IPS-18c (cell line): ENCODE data around the gene EIF4EBP2.

Experiments
- H3K4me3 ChIP-seq: 2 replicates; pipeline ENCODE4 v1.7.0; 2013; ENCODE audit warnings: low read depth, mild to moderate bottlenecking, low read length, moderate library complexity; ENCODE audit not compliant: insufficient read depth
- H3K9me3 ChIP-seq: one replicate; pipeline ENCODE4 v1.6.1; 2013; ENCODE audit warnings: mild to moderate bottlenecking, low read length, moderate library complexity; ENCODE audit not compliant: control insufficient read depth, insufficient read depth

The EIF4EBP2 gene, protein sequence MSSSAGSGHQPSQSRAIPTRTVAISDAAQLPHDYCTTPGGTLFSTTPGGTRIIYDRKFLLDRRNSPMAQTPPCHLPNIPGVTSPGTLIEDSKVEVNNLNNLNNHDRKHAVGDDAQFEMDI

DNA sequence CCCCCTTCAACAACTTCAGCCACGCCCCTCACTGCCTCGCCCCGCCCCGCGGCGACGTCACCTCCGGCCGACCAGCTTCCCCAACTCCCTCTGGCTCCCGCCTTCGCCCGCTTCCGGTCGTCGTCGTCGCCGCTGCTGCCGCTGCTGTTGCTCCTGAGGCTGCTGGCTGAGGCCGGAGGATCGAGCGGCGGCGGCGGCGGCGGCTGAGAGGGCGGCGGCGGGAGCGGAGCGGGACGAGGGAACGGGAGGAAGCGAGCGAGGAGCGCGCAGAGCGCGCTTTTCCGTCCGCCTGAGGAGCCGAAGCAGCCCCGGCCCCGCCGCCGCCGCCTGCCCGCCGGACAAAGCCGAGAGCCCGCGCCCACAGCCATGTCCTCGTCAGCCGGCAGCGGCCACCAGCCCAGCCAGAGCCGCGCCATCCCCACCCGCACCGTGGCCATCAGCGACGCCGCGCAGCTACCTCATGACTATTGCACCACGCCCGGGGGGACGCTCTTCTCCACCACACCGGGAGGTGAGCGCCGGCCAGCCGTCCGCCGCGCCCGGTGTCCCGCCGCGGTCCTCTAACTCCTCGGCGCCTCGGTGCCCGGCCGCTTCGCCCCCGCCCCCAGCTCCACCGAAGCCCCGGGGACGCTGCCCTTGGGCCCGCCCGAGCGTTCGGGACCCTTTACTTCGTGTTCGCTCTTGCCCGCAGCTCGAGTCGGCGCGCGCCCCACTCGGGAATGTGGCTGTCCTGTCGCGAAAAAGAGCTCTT lies at the start of gene EIF4EBP2:
Gene EIF4EBP2 (plus strand): TSS at position 110 of the 751 bp plus-strand sequence. CDS start 257 bp downstream, at position 367.
- Histone ChIP-seq H3K9me3 (no peaks in the 10 kb centered on the region), H3K4me3 (peak within 1 kb of the TSS; percentile 88)

DNA sequence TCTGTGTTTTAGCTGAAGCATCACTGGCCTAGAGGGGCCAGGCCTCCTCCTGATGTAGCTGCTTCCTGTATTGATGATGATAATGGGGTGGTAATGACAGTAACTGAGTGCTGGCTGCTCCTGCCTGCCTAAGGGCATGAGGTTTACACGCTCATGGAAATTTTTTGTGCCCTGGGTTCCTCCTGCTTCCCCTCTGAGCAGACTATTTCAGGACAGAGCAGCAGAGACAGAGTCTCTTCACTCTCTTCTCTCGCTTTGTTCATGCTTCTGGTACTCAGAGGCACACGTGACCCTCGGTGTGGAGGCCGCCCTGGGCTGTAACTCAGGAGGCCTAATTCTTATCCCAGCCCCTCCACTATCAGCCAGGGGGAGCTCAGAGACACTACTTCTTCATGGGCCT lies 49.4 kb upstream of the EIF4EBP2 start:
- no peaks in the 10 kb centered on the region for H3K9me3 ChIP-seq
- no peak overlapping the region for H3K4me3 ChIP-seq

DNA sequence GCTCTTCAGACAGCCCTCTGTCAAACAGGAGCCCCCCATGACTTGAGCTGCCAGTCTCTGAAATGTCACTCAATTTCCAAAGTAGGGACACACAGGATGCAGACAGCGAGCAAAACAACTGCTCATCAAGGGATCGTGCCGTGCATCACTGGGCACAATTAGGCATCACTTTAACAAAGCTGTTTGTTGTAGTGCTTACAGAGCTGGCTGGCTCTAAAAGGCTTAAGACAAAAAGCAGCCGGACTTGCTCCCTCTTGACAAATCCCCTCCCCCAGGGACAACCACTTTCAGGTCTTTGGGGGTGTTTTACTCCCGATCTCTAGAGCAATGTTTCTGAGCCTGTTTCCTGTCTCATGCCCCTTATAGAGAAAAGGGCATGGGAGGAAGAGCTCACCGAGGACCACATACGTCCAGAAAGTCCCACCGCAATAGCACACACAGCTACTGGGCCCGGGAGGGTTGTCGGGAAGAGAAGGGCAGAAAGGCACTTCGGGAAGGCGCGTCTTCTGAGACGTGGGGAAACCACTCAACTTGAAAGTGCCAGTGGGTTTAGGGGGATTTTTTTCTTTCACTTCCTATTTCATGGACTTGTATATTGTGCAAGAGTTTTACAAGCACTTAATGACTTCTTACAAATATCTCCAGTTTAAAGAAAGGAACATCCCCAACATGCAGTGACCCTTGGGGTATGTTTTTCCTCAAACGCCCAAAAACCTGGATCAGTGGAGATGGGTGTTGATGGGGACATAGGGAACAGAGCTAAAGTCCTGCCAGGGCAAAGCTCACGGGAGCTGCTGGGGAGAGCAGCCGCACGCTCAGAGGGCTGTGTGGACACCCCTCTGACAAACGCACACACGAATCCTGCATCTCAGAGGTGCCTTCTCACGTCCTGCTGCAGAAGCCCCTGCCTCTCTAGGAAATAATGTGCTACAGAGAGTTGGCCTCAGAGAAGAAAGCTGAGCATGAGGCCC lies 48.6 kb upstream of the EIF4EBP2 start:
- H3K9me3 ChIP-seq = no peaks in the 10 kb centered on the region
- no peak overlapping the region for H3K4me3 ChIP-seq

DNA sequence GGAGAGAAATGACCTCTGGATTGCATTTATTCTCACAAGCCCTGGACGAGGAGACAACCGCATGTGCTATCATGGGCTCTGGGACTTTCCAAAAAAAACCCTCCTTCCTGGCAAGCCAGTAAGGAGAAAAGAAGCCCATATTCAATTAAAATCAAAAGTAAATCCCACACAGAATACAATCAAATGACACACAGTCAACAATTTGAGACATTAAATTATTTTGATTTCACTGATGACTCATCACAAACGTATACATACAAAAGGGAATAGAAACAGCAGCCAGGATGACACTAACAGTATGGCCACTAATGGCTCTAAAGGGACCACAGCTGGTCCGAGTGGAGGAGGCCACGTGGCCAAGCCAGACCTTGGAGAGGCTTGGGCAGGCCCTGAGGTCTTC lies 46.4 kb upstream of the EIF4EBP2 start:
- H3K9me3 ChIP-seq = no peaks in the 10 kb centered on the region
- H3K4me3 ChIP-seq = no peak overlapping the region

DNA sequence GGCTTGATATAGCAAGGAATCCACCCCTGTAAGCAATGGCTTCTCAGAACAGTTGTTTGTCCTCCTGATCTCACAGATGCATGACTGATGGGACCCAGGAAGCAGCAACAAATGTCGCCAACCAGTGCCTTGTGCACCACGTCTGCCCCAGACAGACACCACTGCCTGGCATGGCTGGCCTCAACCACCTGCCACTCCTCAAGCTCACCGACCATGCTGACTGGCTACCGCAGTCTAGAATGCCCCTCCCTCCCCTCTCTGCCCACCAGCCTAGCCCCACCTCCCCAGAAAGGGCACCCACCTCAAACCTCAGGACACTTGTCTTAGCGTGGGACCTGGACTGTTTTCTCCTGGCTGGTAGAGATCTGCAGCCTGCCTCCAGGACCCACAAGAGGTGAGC lies 45.5 kb upstream of the EIF4EBP2 start:
- no peak overlapping the region for H3K4me3 ChIP-seq
- no peaks in the 10 kb centered on the region for H3K9me3 ChIP-seq

DNA sequence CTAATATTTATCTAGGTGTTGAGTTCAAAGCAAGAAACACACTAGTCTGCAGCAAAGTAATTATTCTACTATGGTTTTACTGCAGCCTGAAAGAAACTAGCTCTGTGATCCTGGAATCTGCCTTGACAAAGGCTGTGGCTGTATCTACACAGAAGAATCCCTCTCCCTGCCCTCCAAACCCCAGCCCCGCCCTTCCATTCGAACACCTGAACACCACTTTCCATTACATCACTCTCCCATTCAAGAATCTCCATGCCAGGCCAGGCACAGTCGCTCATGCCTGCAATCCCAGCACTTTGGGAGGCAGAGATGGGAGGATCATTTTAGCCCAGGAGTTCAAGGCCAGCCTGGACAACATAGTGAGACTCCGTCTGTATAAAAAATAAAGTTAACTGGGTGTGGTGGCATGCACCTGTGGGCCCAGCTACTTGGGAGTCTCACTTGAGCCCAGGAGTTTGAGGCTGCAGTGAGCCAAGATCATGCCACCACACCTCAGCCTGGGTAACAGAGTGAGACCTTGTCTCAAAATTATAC lies 44.9 kb upstream of the EIF4EBP2 start:
- Histone ChIP-seq H3K4me3 (no peak overlapping the region), H3K9me3 (no peaks in the 10 kb centered on the region)

DNA sequence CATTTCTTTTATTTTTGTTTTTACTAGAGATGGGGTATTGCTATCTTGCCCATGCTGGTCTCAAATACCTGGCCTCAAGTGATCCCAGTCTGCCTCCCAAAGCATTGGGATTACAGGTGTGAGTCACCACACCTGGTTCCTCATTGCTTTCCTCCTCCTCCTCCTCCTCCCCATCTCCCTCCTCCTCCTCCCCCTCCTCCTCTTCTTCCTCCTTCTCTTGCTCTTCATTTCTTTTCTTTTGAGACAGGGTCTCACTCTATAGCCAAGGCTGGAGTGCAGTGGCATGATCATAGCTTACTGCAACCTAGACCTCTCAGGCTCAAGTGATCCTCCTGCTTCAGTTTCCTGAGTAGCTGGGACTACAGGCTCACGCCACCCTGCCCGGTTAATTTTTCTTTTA lies 43.7 kb upstream of the EIF4EBP2 start:
- Histone ChIP-seq H3K4me3 (no peak overlapping the region), H3K9me3 (no peaks in the 10 kb centered on the region)

DNA sequence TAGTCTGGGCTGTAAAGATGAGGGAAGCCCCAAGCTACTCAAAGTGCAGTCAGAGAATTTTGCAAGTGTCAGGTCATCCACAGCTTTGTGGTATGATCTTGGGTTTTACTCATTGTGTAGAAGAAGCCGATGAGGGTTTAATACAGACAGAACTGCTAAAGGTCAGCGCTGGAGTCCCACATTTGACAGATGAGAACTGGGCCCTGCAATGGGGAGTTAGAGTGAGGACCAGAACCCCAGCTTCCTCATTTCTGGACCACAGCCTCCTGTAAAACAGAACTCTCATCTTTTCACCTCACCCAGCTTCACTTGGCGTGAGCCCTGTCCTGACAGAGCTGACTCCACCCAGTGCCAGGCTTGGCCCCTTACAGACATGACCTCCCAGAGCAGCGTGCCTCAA lies 41.6 kb upstream of the EIF4EBP2 start:
- no peaks in the 10 kb centered on the region for H3K9me3 ChIP-seq
- no peak overlapping the region for H3K4me3 ChIP-seq

DNA sequence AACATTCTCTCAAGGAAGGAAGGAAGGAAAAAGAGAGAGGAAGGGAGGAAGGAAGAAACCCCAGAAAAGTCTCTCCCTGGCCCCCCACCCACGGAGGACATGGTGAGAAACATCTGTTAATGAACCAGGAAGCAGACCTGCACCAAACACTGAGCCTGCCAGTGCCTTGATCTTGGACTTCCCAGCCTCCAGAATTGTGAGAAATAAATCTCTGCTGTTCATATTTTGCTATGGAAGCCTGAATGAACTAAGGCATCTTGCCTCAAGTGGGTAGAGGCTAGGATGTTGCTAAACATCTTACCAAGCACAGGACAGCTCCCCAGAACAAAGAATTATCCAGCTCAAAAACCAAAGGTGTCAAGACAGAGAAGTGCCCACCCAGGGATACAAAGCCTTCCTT lies 40.7 kb upstream of the EIF4EBP2 start:
- H3K4me3 ChIP-seq = no peak overlapping the region

DNA sequence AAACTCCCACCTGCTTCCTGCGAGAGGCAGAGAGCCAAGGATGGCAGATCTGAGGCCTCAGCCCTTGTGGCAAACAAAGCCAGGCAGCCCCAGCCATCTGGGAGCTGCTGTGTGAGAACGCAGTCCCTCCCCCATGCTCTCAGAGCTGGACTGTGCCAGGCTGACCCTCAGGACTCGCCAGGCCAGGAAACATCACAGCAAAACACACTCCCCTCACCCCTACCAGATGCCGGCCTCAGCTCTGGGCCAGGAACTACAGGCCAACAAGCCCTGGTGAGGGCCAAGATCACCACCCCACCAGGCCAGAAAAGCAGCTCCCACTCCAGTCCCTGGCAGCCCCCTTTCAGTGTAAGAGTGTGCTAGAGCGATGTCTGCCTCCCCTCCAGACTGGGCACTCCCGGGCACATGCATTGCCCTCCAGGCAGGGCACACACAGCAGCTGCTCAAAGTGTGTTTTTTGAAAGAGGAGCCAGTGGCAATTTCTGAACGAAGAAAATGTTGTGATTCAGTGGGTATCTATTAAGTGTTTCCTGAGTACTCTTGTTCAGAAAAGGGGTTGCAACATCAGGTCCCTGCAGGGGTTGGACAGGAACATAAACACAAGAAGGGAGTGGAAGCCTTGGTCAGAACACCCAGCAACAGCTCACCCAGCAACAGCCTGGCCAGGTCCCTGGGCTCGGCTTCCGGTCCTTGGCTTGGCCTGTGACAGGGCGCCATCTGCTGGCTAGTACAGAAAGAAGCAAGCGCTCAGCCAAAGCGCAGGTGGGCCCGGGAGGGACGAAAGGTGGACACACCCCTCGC lies 39.8 kb upstream of the EIF4EBP2 start:
- H3K4me3 ChIP-seq = no peak overlapping the region
- H3K9me3 ChIP-seq = no peaks in the 10 kb centered on the region

More for the DNA sequence above, 40.7 kb upstream of the EIF4EBP2 start:
- no peaks in the 10 kb centered on the region for H3K9me3 ChIP-seq

DNA sequence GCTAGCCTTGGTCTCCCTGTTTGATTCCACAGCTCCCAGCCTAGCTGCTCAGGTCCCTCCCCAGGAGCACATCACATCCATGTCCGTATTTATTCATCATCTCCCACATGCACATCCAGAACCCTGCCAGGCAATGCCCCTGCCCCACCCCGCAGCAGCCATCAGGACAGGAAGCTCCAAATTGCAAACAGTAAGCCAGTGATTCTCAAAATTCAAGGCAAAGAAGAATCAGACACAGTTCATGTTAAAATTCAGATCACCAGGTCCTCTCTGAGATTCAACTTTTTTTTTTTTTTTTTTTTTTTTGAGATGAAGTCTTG lies 39.2 kb upstream of the EIF4EBP2 start:
- Histone ChIP-seq H3K4me3 (no peak overlapping the region), H3K9me3 (no peaks in the 10 kb centered on the region)

DNA sequence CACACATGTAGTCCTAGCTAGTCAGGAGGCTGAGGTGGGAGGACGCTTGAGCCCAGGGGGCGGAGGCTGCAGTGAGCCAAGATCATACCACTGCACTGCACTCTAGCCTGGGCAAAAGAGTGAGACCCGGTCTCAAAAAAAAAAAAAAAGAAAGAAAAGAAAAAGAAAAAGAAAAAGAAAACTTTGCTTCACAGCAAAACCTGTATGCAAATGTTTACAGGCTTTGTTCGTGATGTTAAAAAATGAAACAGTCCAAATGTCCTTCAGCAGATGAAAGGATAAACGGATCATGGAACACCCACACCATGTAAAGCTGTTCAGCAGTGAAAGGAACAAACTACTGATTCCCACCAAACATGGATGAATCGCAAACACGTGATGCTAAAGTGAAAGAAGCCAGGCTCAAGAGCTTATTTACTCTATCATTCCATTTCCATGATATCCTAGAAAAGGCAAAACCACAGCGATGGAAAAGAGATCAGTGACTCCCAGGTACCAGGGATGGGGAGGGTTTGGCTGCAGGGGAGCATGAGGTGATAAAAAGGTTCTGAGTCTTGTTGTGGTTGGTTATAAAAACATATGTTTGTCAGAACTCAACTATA lies 36.6 kb upstream of the EIF4EBP2 start:
- no peaks in the 10 kb centered on the region for H3K9me3 ChIP-seq
- no peak overlapping the region for H3K4me3 ChIP-seq

DNA sequence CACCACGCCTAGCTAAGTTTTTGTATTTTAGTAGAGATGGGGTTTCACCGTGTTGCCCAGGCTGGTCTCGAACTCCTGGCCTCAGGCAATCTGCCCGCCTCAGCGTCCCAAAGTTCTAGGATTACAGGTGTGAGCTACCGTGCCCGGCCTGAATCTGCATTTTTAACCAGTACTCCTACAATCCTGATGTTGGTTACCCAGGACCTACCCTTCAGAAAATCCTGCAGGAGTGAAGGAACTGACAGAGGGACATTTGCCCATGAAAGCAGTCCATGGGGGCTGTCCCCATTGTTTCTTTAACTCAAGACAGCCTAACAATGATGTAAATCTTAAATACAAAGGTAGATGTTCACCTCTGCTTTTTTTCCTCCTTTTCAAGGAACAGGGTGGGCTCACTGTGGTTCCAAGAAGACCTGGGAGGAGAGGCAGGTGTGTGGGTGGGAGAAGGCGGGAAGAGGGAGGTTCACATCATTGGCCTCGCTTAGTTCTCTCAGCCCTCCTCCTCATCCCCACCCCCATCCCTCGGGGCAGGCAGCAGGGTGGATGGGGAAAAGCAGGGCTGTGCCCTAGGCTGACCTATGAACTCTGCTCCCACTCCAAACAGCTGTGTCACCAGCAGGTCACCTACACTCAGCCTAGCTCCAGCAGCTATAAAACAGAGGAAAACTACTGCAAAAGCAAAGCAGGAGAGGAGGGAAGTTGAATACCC lies 35.0 kb upstream of the EIF4EBP2 start:
- no peaks in the 10 kb centered on the region for H3K9me3 ChIP-seq
- H3K4me3 ChIP-seq = no peak overlapping the region

DNA sequence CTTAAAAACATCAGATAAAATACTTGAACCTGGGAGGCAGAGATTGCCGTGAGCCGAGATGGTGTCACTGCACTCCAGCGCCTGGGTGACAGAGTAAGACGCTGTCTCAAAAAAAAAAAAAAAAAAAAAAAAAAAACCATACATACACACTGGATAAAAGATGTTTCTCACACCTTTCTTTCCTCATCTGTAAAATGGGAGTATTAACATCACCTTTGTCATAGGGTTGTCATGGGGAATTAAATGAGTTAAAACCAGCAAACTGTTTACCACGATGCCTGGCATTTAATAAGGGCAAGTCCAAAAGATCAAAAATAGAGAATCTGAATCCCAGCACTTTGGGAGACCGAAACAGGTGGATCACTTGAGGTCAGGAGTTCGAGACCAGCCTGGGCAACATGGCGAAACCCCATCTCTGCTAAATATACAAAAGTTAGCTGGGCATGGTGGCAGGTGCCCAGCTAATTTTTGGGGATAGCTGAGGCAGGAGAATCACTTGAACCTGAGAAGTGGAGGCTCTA lies 34.4 kb upstream of the EIF4EBP2 start:
- Histone ChIP-seq H3K9me3 (no peaks in the 10 kb centered on the region), H3K4me3 (no peak overlapping the region)

DNA sequence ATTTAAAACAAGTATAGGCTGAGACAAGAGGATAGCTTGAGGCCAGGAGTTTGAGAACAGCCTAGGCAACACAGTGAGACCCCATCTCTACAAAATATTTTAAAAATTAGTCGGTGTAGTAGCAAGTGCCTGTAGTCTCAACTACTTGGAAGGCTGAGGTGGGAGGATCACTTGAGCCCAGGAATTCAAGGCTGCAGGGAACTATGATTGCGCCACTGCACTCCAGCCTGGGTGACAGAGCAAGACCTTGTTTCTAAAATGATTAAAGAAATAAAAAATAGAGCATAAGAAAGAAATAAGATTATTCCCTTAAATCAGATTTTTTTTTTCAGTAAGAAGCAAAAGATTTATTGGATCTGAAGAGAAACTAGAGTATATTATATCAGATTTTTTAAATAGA lies 33.2 kb upstream of the EIF4EBP2 start:
- Histone ChIP-seq H3K9me3 (no peaks in the 10 kb centered on the region), H3K4me3 (no peak overlapping the region)

DNA sequence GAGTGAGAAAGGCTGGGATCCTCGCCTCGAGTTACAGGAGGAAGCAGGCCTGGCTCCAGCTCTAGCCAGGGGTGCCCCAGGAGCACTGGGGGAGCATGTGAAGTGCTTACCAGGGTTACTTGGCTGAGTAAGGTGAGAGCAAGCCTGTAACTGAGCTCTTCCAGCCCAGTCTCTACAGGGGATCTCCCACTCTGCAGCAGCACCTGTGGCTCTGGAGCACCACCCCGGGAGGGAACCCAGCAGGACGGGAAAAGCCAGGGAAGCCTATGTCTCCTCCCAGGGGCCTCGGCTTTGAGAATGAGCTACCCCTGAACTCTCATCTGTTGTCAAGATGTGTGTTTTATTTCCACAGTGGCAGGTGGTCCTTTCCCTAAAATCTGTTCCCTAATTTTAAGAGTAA lies 32.1 kb upstream of the EIF4EBP2 start:
- H3K9me3 ChIP-seq = no peaks in the 10 kb centered on the region

More for the DNA sequence above, 32.1 kb upstream of the EIF4EBP2 start:
- no peak overlapping the region for H3K4me3 ChIP-seq
